SU-DHL-6 (cell line): ENCODE data around the gene DAPK1.

Experiments
- EZH2phosphoT487 ChIP-seq: fragments of 200-600 bp; sonication (generic), shearing (Covaris generic); conservative IDR thresholded peaks from 2 replicates; pipeline ENCODE4 v1.6.1; 2018; ENCODE audit warnings: mild to moderate bottlenecking, antibody characterized with exemption, low read length, moderate library complexity, mixed read lengths
- TF ChIP-seq, protein P1 (sequence below): fragments of 200-600 bp; sonication (generic); IDR thresholded peaks from one replicate; pipeline ENCODE4 v1.5.1; 2017; ENCODE audit warnings: antibody characterized with exemption, mild to moderate bottlenecking, low read length, moderate library complexity; ENCODE audit not compliant: insufficient read depth, poor library complexity, severe bottlenecking

- TF ChIP-seq, protein P1, sequence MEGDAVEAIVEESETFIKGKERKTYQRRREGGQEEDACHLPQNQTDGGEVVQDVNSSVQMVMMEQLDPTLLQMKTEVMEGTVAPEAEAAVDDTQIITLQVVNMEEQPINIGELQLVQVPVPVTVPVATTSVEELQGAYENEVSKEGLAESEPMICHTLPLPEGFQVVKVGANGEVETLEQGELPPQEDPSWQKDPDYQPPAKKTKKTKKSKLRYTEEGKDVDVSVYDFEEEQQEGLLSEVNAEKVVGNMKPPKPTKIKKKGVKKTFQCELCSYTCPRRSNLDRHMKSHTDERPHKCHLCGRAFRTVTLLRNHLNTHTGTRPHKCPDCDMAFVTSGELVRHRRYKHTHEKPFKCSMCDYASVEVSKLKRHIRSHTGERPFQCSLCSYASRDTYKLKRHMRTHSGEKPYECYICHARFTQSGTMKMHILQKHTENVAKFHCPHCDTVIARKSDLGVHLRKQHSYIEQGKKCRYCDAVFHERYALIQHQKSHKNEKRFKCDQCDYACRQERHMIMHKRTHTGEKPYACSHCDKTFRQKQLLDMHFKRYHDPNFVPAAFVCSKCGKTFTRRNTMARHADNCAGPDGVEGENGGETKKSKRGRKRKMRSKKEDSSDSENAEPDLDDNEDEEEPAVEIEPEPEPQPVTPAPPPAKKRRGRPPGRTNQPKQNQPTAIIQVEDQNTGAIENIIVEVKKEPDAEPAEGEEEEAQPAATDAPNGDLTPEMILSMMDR = no peak
- no peak for TF ChIP-seq EZH2phosphoT487
Measured at GRCh38 chr9:87521834-87522233, 24.2 kb downstream of the DAPK1 start.
